HG03565 (cell line): ENCODE data around the gene RBKS.

Experiments used
- ATAC-seq: cut with Tn5 transposase; IDR thresholded peaks from one replicate; pipeline ENCODE4 v1.9.1; 2021; ENCODE audit warnings: mild to moderate bottlenecking, moderate library complexity; ENCODE audit not compliant: unreplicated experiment

Gene RBKS

GRCh38 chr2:27803046-27803445 lies 87.1 kb downstream of the RBKS start:
- no peak for ATAC-seq

- no peak for ATAC-seq
Observed at GRCh38 chr2:27802547-27802946, 87.6 kb downstream of the RBKS start.

- ATAC-seq = no peak
Observed at GRCh38 chr2:27800856-27801255, 89.3 kb downstream of the RBKS start.

- no peak for ATAC-seq
Observed at GRCh38 chr2:27799646-27800010, 90.6 kb downstream of the RBKS start.

GRCh38 chr2:27798948-27799645 lies 91.1 kb downstream of the RBKS start:
- ATAC-seq = no peak

- no peak for ATAC-seq
Observed at GRCh38 chr2:27798486-27798885, 91.7 kb downstream of the RBKS start.

GRCh38 chr2:27797841-27798240 lies 92.3 kb downstream of the RBKS start:
- ATAC-seq = no peak

- ATAC-seq = no peak
Observed at GRCh38 chr2:27796791-27797765, 93.1 kb downstream of the RBKS start.

GRCh38 chr2:27795868-27796277 lies 94.3 kb downstream of the RBKS start:
- no peak for ATAC-seq

GRCh38 chr2:27795093-27795834 lies 94.9 kb downstream of the RBKS start:
- no peak for ATAC-seq

GRCh38 chr2:27792759-27793158 lies 97.4 kb downstream of the RBKS start:
- no peak for ATAC-seq

- ATAC-seq = no peak
Observed at GRCh38 chr2:27790796-27791195, 99.4 kb downstream of the RBKS start.

- no peak for ATAC-seq
Observed at GRCh38 chr2:27782701-27783100, 107.5 kb downstream of the RBKS start.

GRCh38 chr2:27781496-27781895 lies 108.7 kb downstream of the RBKS start:
- no peak for ATAC-seq

GRCh38 chr2:27779417-27780055 lies 110.7 kb downstream of the RBKS start:
- ATAC-seq = no peak

- no peak for ATAC-seq
Observed at GRCh38 chr2:27776696-27777095, 113.5 kb downstream of the RBKS start.

GRCh38 chr2:27776097-27776496 lies 114.1 kb downstream of the RBKS start:
- no peak for ATAC-seq

GRCh38 chr2:27773959-27774358 lies 116.2 kb downstream of the RBKS start:
- ATAC-seq = no peak

- ATAC-seq = no peak
Observed at GRCh38 chr2:27772804-27773203, 117.4 kb downstream of the RBKS start.

- peak; percentile 92 for ATAC-seq
Observed at GRCh38 chr2:27771548-27772335, 118.4 kb downstream of the RBKS start, which contains the start of gene MRPL33. TSS of gene MRPL33 (plus strand) at chr2:27771719. CDS start at chr2:27771778, 59 bp downstream.
